MM.1S (cell line): ENCODE data around the gene ORMDL3.

Experiments
- CTCF ChIP-seq: fragments of 300-600 bp; sonication (generic); IDR thresholded peaks from 2 replicates; pipeline ENCODE4 v1.5.1; 2016; ENCODE audit warnings: antibody characterized with exemption, low read length, mixed read lengths
- EZH2phosphoT487 ChIP-seq: fragments of 300-600 bp; sonication (generic); IDR thresholded peaks from 2 replicates; pipeline ENCODE4 v1.6.1; 2018; ENCODE audit warnings: antibody characterized with exemption, low read length

GRCh38 chr17:39955726-39956225, 28.4 kb upstream of the ORMDL3 start:
- TF ChIP-seq CTCF = no peak
- TF ChIP-seq EZH2phosphoT487 = no peak
